HepG2 (cell line): ENCODE measurements around the gene FCER1G. TPM values are rescaled to one million over a fixed set of nuclear protein-coding genes. Genes with fewer than 3 reads are reported as not detected.

Source experiments
- ISL2 ChIP-seq: sonication (generic); formaldehyde crosslinking; IDR thresholded peaks from 2 replicates; pipeline ENCODE4 v1.5.0; 2020; ENCODE audit warnings: missing genetic modification reagents
- REL ChIP-seq: sonication (generic); formaldehyde crosslinking; conservative IDR thresholded peaks from 2 replicates; pipeline ENCODE4 v1.8.0; 2022; ENCODE audit warnings: mild to moderate bottlenecking, missing genetic modification reagents, moderate library complexity
- RFXAP ChIP-seq: sonication (generic); formaldehyde crosslinking; IDR thresholded peaks from 2 replicates; pipeline ENCODE4 v1.4.0; 2020; ENCODE audit warnings: missing genetic modification reagents, borderline replicate concordance
- ZFP36 ChIP-seq: fragments of 150-350 bp; IDR thresholded peaks from 2 replicates; pipeline ENCODE4 v1.6.1; 2018; ENCODE audit warnings: borderline replicate concordance, low read length, low read depth; ENCODE audit not compliant: partially characterized antibody
- ZNF580 ChIP-seq: IDR thresholded peaks from 2 replicates; pipeline ENCODE4 v1.6.1; 2016; ENCODE audit warnings: low read depth, borderline replicate concordance
- ZSCAN25 ChIP-seq: sonication (generic); formaldehyde crosslinking; IDR thresholded peaks from 2 replicates; pipeline ENCODE4 v1.8.0; 2022; ENCODE audit warnings: mild to moderate bottlenecking, missing genetic modification reagents
- polyA plus RNA-seq, 8 experiments: library from polyadenylated mRNA; depleted of rRNA in 3 of 8; stranded (reverse) in 7 of 8; unstranded in 1 of 8; fragments of >200 nt; fragmentation: Illumina TruSeq in 4 of 8; extraction: Trizol in 4 of 8; gene quantifications; 2 replicates each; pipeline versions ENCODE4 v1.2.1 to v1.2.3, GENCODE V29; 2011 to 2016; ENCODE audit warnings: low read depth in 4 of 8, missing spikeins in 1 of 8, mixed read lengths in 1 of 8; ENCODE audit not compliant: insufficient read depth in 1 of 8
- total RNA-seq, 5 experiments: library from RNA; depleted of rRNA; stranded (reverse); fragments of >200 nt; fragmentation: Illumina TruSeq; extraction: Trizol; gene quantifications; 2 replicates each; pipeline ENCODE4 v1.2.3, GENCODE V29; 2016; ENCODE audit warnings: low read depth in 1 of 5
- TF ChIP-seq, protein P1 (sequence below): sonication (generic); formaldehyde crosslinking; IDR thresholded peaks from 2 replicates; pipeline ENCODE4 v1.4.0; 2020; ENCODE audit warnings: missing genetic modification reagents, borderline replicate concordance
- TF ChIP-seq, protein P2 (sequence below): sonication (generic); formaldehyde crosslinking; IDR thresholded peaks from 2 replicates; pipeline ENCODE4 v1.8.0; 2022; ENCODE audit warnings: mild to moderate bottlenecking, missing genetic modification reagents; ENCODE audit not compliant: insufficient replicate concordance
- TF ChIP-seq, protein P3 (sequence below): sonication (generic); formaldehyde crosslinking; IDR thresholded peaks from 2 replicates; pipeline ENCODE4 v1.4.0; 2020; ENCODE audit warnings: missing genetic modification reagents

Gene FCER1G
- total and polyA plus RNA-seq, 2 of the 13 experiments (the other 11 are each of a cell fraction or from before 2014, with no cell fraction given): 1.3 to 6.4 TPM

DNA sequence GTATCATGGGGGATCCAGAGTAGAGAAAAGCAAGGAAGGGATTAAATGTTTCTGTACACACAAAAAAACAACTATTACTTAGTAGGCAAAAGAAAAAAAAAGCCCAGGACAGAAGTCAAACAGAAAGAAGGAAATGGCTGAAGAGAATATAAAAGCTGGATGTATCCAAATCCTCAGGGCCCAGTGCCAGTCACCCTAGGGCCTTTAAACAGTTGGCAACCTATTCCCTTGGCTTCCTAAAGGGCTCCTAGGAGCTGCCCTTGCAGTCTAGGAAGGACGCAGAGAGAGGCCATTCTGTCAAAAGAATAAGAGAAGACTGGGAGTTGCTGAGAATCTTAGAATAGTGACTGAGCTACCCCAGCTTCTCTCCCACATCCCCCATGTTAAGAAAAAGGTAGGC, 42.7 kb upstream of the FCER1G start (continued):
- TF ChIP-seq, protein P1, sequence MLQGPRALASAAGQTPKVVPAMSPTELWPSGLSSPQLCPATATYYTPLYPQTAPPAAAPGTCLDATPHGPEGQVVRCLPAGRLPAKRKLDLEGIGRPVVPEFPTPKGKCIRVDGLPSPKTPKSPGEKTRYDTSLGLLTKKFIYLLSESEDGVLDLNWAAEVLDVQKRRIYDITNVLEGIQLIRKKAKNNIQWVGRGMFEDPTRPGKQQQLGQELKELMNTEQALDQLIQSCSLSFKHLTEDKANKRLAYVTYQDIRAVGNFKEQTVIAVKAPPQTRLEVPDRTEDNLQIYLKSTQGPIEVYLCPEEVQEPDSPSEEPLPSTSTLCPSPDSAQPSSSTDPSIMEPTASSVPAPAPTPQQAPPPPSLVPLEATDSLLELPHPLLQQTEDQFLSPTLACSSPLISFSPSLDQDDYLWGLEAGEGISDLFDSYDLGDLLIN: no peak
- no peak for TF ChIP-seq RFXAP (CRISPR knock-in tag)
- TF ChIP-seq, protein P2, sequence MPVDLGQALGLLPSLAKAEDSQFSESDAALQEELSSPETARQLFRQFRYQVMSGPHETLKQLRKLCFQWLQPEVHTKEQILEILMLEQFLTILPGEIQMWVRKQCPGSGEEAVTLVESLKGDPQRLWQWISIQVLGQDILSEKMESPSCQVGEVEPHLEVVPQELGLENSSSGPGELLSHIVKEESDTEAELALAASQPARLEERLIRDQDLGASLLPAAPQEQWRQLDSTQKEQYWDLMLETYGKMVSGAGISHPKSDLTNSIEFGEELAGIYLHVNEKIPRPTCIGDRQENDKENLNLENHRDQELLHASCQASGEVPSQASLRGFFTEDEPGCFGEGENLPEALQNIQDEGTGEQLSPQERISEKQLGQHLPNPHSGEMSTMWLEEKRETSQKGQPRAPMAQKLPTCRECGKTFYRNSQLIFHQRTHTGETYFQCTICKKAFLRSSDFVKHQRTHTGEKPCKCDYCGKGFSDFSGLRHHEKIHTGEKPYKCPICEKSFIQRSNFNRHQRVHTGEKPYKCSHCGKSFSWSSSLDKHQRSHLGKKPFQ (CRISPR knock-in tag): no peak
- no peak for TF ChIP-seq ZNF580
- no peak for TF ChIP-seq REL (CRISPR knock-in tag)
- TF ChIP-seq, protein P3, sequence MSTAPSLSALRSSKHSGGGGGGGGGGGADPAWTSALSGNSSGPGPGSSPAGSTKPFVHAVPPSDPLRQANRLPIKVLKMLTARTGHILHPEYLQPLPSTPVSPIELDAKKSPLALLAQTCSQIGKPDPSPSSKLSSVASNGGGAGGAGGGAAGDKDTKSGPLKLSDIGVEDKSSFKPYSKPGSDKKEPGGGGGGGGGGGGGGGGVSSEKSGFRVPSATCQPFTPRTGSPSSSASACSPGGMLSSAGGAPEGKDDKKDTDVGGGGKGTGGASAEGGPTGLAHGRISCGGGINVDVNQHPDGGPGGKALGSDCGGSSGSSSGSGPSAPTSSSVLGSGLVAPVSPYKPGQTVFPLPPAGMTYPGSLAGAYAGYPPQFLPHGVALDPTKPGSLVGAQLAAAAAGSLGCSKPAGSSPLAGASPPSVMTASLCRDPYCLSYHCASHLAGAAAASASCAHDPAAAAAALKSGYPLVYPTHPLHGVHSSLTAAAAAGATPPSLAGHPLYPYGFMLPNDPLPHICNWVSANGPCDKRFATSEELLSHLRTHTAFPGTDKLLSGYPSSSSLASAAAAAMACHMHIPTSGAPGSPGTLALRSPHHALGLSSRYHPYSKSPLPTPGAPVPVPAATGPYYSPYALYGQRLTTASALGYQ (CRISPR knock-in tag): no peak
- TF ChIP-seq ISL2 (CRISPR knock-in tag): no peak
- no peak for TF ChIP-seq ZSCAN25
- no peak for TF ChIP-seq ZFP36
